MM.1S (cell line): Measurements from ENCODE around the gene CDK5RAP2.
"Not testable (repeated sequence)": the region's sequence is repeated elsewhere in the genome, so short reads cannot be mapped to it uniquely, and the experiment has no call there.

Experiments
- DNase-seq: peaks from one replicate; pipeline ENCODE4 v3.0.0-alpha.2; 2015
- H2AFZ ChIP-seq: fragments of 300-600 bp; sonication (generic); 2 replicates; pipeline ENCODE4 v1.6.0; 2016; ENCODE audit warnings: antibody characterized with exemption, low read length
- H3F3A ChIP-seq: fragments of 300-600 bp; sonication (generic); 2 replicates; pipeline ENCODE4 v1.6.1; 2016; ENCODE audit warnings: mild to moderate bottlenecking, antibody characterized with exemption, low read length, moderate library complexity, mixed read lengths; ENCODE audit not compliant: insufficient read depth
- H3K27ac ChIP-seq: fragments of 300-600 bp; sonication (generic); 2 replicates; pipeline ENCODE4 v1.5.1; 2016; ENCODE audit warnings: mild to moderate bottlenecking, low read length
- H3K27me3 ChIP-seq: fragments of 300-600 bp; sonication (generic); replicated peaks from 2 replicates; pipeline ENCODE4 v1.6.0; 2016; ENCODE audit warnings: low read length; ENCODE audit not compliant: insufficient read depth
- H3K36me3 ChIP-seq: fragments of 300-600 bp; sonication (generic); replicated peaks from 2 replicates; pipeline ENCODE4 v1.6.1; 2016; ENCODE audit warnings: mild to moderate bottlenecking, low read length, mixed read lengths; ENCODE audit not compliant: insufficient read depth
- H3K4me1 ChIP-seq: fragments of 300-600 bp; sonication (generic); 2 replicates; pipeline ENCODE4 v1.6.1; 2016; ENCODE audit warnings: low read length, mixed read lengths
- H3K4me2 ChIP-seq: fragments of 300-600 bp; sonication (generic); 2 replicates; pipeline ENCODE4 v1.6.0; 2016; ENCODE audit warnings: low read depth, low read length
- H3K4me3 ChIP-seq: fragments of 300-600 bp; sonication (generic); 2 replicates; pipeline ENCODE4 v1.5.1; 2016; ENCODE audit warnings: low read length, mixed read lengths
- H3K79me2 ChIP-seq: fragments of 300-600 bp; sonication (generic); 2 replicates; pipeline ENCODE4 v1.6.1; 2016; ENCODE audit warnings: mixed run types, low read length, mixed read lengths
- H3K9ac ChIP-seq: fragments of 300-600 bp; sonication (generic); 2 replicates; pipeline ENCODE4 v1.6.1; 2016; ENCODE audit warnings: low read length, mixed read lengths
- H3K9me2 ChIP-seq: fragments of 300-600 bp; sonication (generic); replicated peaks from 2 replicates; pipeline ENCODE4 v1.6.1; 2016; ENCODE audit warnings: mild to moderate bottlenecking, low read length, mixed read lengths; ENCODE audit not compliant: insufficient read depth
- H3K9me3 ChIP-seq: fragments of 300-600 bp; sonication (generic); replicated peaks from 2 replicates; pipeline ENCODE4 v1.6.1; 2016; ENCODE audit warnings: mild to moderate bottlenecking, low read length, mixed read lengths; ENCODE audit not compliant: insufficient read depth
- H4K20me1 ChIP-seq: fragments of 300-600 bp; sonication (generic); 2 replicates; pipeline ENCODE4 v1.6.1; 2016; ENCODE audit warnings: mild to moderate bottlenecking, low read length, moderate library complexity, mixed read lengths; ENCODE audit not compliant: insufficient read depth
- EZH2 ChIP-seq: fragments of 300-600 bp; sonication (generic); optimal IDR thresholded peaks from 2 replicates; pipeline ENCODE3; 2017; ENCODE audit warnings: low read depth, mild to moderate bottlenecking, antibody characterized with exemption, low read length, mixed read lengths
- EZH2phosphoT487 ChIP-seq: fragments of 300-600 bp; sonication (generic); IDR thresholded peaks from 2 replicates; pipeline ENCODE4 v1.6.1; 2018; ENCODE audit warnings: antibody characterized with exemption, low read length
- TF ChIP-seq, protein P1 (sequence below): fragments of 300-600 bp; sonication (generic); IDR thresholded peaks from 2 replicates; pipeline ENCODE4 v1.5.1; 2016; ENCODE audit warnings: antibody characterized with exemption, low read length, mixed read lengths

Gene CDK5RAP2

DNA sequence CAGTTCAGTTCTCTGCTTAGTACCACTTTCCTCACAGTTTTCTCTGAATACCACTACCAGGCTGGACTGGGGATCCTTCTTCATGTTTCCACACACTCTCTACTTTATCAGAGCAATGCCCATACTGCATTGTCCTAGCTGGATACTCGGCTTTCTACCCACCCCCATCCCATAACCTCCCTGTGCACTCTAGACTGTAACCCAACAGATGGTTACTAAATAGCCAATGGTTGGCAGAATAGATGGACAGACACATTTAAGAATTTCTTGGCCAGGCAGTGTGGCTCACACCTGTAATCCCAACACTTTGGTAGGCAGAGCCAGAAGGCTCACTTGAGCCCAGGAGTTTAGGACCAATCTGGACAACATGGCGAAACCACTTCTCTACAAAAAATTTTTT is 22.8 kb downstream of the CDK5RAP2 start:
- no peak overlapping the region for H2AFZ ChIP-seq
- no peaks in the 10 kb centered on the region for H4K20me1 ChIP-seq
- no peak overlapping the region for H3K4me2 ChIP-seq
- TF ChIP-seq, protein P1, sequence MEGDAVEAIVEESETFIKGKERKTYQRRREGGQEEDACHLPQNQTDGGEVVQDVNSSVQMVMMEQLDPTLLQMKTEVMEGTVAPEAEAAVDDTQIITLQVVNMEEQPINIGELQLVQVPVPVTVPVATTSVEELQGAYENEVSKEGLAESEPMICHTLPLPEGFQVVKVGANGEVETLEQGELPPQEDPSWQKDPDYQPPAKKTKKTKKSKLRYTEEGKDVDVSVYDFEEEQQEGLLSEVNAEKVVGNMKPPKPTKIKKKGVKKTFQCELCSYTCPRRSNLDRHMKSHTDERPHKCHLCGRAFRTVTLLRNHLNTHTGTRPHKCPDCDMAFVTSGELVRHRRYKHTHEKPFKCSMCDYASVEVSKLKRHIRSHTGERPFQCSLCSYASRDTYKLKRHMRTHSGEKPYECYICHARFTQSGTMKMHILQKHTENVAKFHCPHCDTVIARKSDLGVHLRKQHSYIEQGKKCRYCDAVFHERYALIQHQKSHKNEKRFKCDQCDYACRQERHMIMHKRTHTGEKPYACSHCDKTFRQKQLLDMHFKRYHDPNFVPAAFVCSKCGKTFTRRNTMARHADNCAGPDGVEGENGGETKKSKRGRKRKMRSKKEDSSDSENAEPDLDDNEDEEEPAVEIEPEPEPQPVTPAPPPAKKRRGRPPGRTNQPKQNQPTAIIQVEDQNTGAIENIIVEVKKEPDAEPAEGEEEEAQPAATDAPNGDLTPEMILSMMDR = no peak
- TF ChIP-seq EZH2phosphoT487 (no peak), EZH2 (no peak)
- no peaks in the 10 kb centered on the region for H3K27me3 ChIP-seq
- DNase-seq = no peak
- H3K9me2 ChIP-seq = no peaks in the 10 kb centered on the region
- H3K27ac ChIP-seq = no peak overlapping the region
- H3K36me3 ChIP-seq = peaks cover 3% of the 10 kb centered on the region; the same call in 1 of the 2 replicates
- H3K79me2 ChIP-seq = peaks cover 73% of the 10 kb centered on the region
- no peaks in the 10 kb centered on the region for H3F3A ChIP-seq
- no peaks in the 10 kb centered on the region for H3K4me1 ChIP-seq
- H3K9me3 ChIP-seq = no peaks in the 10 kb centered on the region
- H3K9ac ChIP-seq = no peak overlapping the region
- no peak overlapping the region for H3K4me3 ChIP-seq

DNA sequence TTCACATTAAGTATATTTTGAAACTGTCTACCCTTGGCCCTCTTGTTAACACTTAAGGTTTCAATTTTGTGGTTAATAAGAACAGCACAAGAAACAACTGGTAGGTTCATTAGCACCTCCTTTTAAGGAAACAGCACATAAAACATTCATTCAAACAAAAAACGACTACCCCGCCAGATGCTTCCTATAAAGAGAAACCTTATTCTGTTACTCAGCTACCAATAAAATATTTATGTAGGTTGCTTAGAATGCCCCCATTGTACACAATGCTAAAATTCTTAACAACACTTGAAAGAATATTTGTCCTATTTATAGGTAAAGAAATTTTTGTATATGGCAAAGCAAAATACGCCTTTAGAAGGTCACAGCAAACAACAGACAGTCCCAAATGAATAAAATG is 23.2 kb downstream of the CDK5RAP2 start:
- H3K36me3 ChIP-seq = peaks cover 3% of the 10 kb centered on the region; the same call in 1 of the 2 replicates

DNA sequence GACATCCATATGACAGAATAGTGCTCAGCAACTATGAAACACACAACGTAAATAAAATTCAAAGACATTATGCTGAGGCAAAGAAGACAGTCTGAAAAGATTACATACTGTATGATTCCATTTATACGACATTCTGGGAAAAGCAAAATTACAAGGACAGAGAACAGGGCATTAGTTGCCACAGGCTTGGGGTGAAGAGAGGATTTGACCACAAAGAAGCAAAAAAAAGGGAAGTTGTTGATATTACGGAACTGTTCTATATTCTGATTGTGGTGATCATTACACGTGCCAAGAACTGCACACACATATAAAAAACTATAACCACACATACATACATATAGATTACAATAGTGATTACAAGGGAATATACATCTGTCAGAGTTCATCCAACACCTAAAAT is 24.1 kb downstream of the CDK5RAP2 start:
- H4K20me1 ChIP-seq = no peaks in the 10 kb centered on the region
- no peak overlapping the region for H3K9ac ChIP-seq
- H2AFZ ChIP-seq = no peak overlapping the region
- no peaks in the 10 kb centered on the region for H3K9me2 ChIP-seq
- H3K4me3 ChIP-seq = no peak overlapping the region
- no peak for DNase-seq
- peaks cover 3% of the 10 kb centered on the region; the same call in 1 of the 2 replicates for H3K36me3 ChIP-seq
- no peak overlapping the region for H3K27ac ChIP-seq
- TF ChIP-seq EZH2 (no peak), EZH2phosphoT487 (no peak)
- TF ChIP-seq, protein P1 = no peak
- H3K4me1 ChIP-seq = 0 out of 2 replicates have a peak, but pooled peaks cover 4% of the 10 kb centered on the region
- H3K9me3 ChIP-seq = no peaks in the 10 kb centered on the region
- no peaks in the 10 kb centered on the region for H3F3A ChIP-seq
- H3K27me3 ChIP-seq = no peaks in the 10 kb centered on the region
- no peak overlapping the region for H3K4me2 ChIP-seq
- peaks cover 69% of the 10 kb centered on the region for H3K79me2 ChIP-seq

More for the DNA sequence above, 23.2 kb downstream of the CDK5RAP2 start:
- Histone ChIP-seq H3K79me2 (peaks cover 69% of the 10 kb centered on the region), H3K9me3 (no peaks in the 10 kb centered on the region), H2AFZ (no peak overlapping the region), H3K9me2 (no peaks in the 10 kb centered on the region), H3K9ac (no peak overlapping the region), H3K4me3 (no peak overlapping the region), H3F3A (no peaks in the 10 kb centered on the region), H3K27ac (no peak overlapping the region), H4K20me1 (no peaks in the 10 kb centered on the region), H3K4me2 (no peak overlapping the region), H3K27me3 (no peaks in the 10 kb centered on the region), H3K4me1 (no peaks in the 10 kb centered on the region)
- no peak for DNase-seq
- TF ChIP-seq EZH2phosphoT487 = no peak
- TF ChIP-seq, protein P1 = no peak
- no peak for TF ChIP-seq EZH2

DNA sequence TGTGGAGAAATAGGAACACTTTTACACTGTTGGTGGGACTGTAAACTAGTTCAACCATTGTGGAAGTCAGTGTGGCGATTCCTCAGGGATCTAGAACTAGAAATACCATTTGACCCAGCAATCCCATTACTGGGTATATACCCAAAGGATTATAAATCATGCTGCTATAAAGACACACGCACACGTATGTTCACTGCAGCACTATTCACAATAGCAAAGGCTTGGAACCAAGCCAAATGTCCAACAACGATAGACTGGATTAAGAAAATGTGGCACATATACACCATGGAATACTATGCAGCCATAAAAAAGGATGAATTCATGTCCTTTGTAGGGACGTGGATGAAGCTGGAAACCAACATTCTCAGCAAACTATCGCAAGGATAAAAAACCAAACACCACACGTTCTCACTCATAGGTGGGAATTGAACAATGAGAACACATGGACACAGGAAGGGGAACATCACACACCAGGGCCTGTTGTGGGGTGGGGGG is 27.7 kb downstream of the CDK5RAP2 start:
- not testable (repeated sequence) for H3K9me2 ChIP-seq, H4K20me1 ChIP-seq, H2AFZ ChIP-seq, H3K4me1 ChIP-seq, H3K9ac ChIP-seq, H3K4me2 ChIP-seq, H3K27ac ChIP-seq, DNase-seq, H3K27me3 ChIP-seq, H3F3A ChIP-seq, H3K4me3 ChIP-seq, H3K9me3 ChIP-seq
- Histone ChIP-seq H3K36me3 (peaks cover 16% of the 10 kb centered on the region), H3K79me2 (peaks cover 73% of the 10 kb centered on the region)
